HEK293T (cell line): ENCODE results near the gene SRI.
"Not testable (repeated sequence)": the region's sequence is repeated elsewhere in the genome, so short reads cannot be mapped to it uniquely, and the experiment has no call there.

Experiments used
- CTCF ChIA-PET: fragments of 350-600 bp; formaldehyde crosslinking; extraction: SDS; loops from one replicate; lab custom pipeline; 2021; ENCODE audit warnings: antibody characterized with exemption, inconsistent platforms; lab: Yijun Ruan, JAX
- POLR2A ChIA-PET: fragments of 350-600 bp; formaldehyde crosslinking; extraction: SDS; loops from one replicate; lab custom pipeline; 2020; ENCODE audit warnings: antibody characterized with exemption, inconsistent platforms; lab: Yijun Ruan, JAX
- DNase-seq: peaks from one replicate; pipeline ENCODE4 v3.0.0; 2012; ENCODE audit warnings: mixed read lengths; ENCODE audit errors: extremely low spot score
- ARNT ChIP-seq: fragments of 450-650 bp; IDR thresholded peaks from 2 replicates; pipeline ENCODE4 v1.6.1; 2017; ENCODE audit warnings: mild to moderate bottlenecking
- BHLHE40 ChIP-seq: fragments of 450-650 bp; IDR thresholded peaks from 2 replicates; pipeline ENCODE4 v1.6.1; 2016; ENCODE audit warnings: mild to moderate bottlenecking, moderate library complexity, borderline replicate concordance
- CTBP1 ChIP-seq: fragments of 450-650 bp; IDR thresholded peaks from 2 replicates; pipeline ENCODE4 v1.6.1; 2016; ENCODE audit warnings: borderline replicate concordance
- ELF4 ChIP-seq: fragments of 450-650 bp; IDR thresholded peaks from 2 replicates; pipeline ENCODE4 v1.6.1; 2017; ENCODE audit warnings: antibody characterized with exemption
- FOXA1 ChIP-seq: fragments of 450-650 bp; IDR thresholded peaks from 2 replicates; pipeline ENCODE4 v1.6.1; 2016; ENCODE audit warnings: mild to moderate bottlenecking
- FOXK2 ChIP-seq: fragments of 450-650 bp; IDR thresholded peaks from 2 replicates; pipeline ENCODE4 v1.6.1; 2016; ENCODE audit warnings: mild to moderate bottlenecking
- FOXM1 ChIP-seq: fragments of 450-650 bp; IDR thresholded peaks from 2 replicates; pipeline ENCODE4 v1.6.1; 2017; ENCODE audit warnings: mild to moderate bottlenecking, borderline replicate concordance
- HDGF ChIP-seq: fragments of 450-650 bp; IDR thresholded peaks from 2 replicates; pipeline ENCODE4 v1.6.1; 2017; ENCODE audit warnings: antibody characterized with exemption, borderline replicate concordance
- L3MBTL2 ChIP-seq: fragments of 450-650 bp; conservative IDR thresholded peaks from 2 replicates; pipeline ENCODE4 v1.6.1; 2016; ENCODE audit warnings: mild to moderate bottlenecking
- LEF1 ChIP-seq: fragments of 450-650 bp; IDR thresholded peaks from 2 replicates; pipeline ENCODE4 v1.6.1; 2017; ENCODE audit warnings: mild to moderate bottlenecking, borderline replicate concordance
- NFRKB ChIP-seq: fragments of 450-650 bp; IDR thresholded peaks from 2 replicates; pipeline ENCODE4 v1.6.1; 2016; ENCODE audit warnings: mild to moderate bottlenecking, moderate library complexity
- SP1 ChIP-seq: fragments of 450-650 bp; IDR thresholded peaks from 2 replicates; pipeline ENCODE4 v1.6.1; 2017
- SUZ12 ChIP-seq: fragments of 450-650 bp; IDR thresholded peaks from 2 replicates; pipeline ENCODE4 v1.6.1; 2016; ENCODE audit warnings: mild to moderate bottlenecking
- TARDBP ChIP-seq: fragments of 450-650 bp; IDR thresholded peaks from 2 replicates; pipeline ENCODE4 v1.6.1; 2016
- ZNF384 ChIP-seq: fragments of 450-650 bp; IDR thresholded peaks from 2 replicates; pipeline ENCODE4 v1.6.1; 2016
- TF ChIP-seq, protein P1 (sequence below): fragments of 450-650 bp; IDR thresholded peaks from 2 replicates; pipeline ENCODE4 v1.6.1; 2016

SRI gene

DNA sequence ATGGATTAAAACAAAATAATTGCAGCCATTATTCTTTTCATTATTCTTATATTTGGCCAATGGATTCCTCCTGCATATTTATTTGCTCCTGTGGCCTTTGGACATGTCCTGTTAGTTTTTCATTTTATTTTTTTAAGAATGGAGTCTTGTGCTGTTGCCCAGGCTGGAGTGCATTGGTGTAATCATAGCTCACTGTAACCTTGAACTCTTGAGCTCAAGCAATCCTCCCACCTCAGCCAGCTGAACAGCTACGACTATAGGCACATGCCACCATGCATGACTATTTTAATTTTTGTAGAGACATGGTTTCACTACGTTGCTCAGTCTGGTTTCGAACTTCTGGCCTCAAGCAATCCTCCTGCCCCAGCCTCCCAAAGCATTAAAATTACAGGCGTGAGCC lies 42.7 kb upstream of the SRI start:
- no peak for DNase-seq
- CTCF ChIA-PET, result no interaction called here

DNA sequence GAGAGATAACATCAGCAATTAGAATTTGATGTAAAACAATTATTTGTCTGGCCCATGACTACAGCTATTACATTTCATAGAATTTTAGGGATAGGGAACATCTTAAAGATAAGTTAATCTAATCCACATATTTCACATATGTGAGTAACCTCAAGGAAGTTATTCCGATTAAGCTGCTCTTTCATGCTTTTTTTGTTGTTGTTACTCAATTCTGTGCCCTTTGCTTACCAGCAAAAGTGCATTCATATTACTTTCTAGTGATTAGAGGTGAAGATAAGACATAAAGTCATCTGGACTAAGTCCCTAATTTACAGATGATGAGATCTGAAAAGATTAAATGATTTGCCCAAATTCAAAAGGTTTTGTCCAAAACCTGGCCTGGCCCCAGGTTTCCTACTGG lies 40.9 kb upstream of the SRI start:
- no peak for TF ChIP-seq LEF1
- TF ChIP-seq NFRKB, result no peak
- TF ChIP-seq ELF4, result no peak
- TF ChIP-seq, protein P1, sequence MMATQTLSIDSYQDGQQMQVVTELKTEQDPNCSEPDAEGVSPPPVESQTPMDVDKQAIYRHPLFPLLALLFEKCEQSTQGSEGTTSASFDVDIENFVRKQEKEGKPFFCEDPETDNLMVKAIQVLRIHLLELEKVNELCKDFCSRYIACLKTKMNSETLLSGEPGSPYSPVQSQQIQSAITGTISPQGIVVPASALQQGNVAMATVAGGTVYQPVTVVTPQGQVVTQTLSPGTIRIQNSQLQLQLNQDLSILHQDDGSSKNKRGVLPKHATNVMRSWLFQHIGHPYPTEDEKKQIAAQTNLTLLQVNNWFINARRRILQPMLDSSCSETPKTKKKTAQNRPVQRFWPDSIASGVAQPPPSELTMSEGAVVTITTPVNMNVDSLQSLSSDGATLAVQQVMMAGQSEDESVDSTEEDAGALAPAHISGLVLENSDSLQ, result no peak
- TF ChIP-seq L3MBTL2, result no peak
- TF ChIP-seq FOXK2, result no peak
- ChIA-PET POLR2A (no interaction called here), CTCF (no interaction called here)
- DNase-seq, result no peak

More for the DNA sequence above, 42.7 kb upstream of the SRI start:
- TF ChIP-seq FOXK2 (no peak), ELF4 (no peak), SUZ12 (no peak), CTBP1 (no peak), ARNT (no peak), TARDBP (no peak), ZNF384 (no peak), L3MBTL2 (no peak), NFRKB (no peak), BHLHE40 (no peak), LEF1 (no peak)
- TF ChIP-seq, protein P1, result no peak
- POLR2A ChIA-PET, result no interaction called here

DNA sequence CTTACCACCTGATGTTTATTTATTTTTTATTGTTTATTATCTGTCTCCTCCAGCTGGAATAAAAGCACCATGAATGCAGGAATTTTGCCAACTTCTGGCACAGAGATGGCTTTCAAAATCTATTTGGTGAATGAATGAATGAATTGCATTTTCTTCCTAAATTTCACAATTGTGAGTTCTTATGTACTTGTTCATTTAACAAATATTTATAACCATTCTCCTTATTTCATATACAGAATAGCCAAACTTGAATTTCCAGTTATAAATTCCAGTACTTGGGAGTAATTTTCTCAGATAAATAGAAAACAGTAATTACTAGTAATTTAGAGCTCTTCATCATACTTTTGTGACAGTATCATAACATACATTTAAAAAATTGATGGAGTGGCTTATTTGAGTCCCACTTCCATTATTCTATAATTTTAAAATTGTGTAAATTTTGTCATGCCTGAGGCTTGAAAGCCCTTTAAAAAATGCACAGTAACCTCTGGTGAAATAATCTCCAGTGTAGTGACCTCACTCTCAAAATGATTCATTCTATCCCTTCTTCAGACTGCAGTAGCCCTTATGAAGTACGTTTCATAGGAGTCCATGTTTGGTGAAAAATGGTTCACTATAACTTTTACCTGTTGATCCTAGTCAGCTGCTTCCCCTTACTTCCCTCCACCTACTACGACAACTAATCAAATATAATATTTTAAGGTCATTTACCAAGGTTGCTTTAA lies 40.0 kb upstream of the SRI start:
- DNase-seq, result no peak
- CTCF ChIA-PET, result no interaction called here
- POLR2A ChIA-PET, result no interaction called here
- TF ChIP-seq ELF4 (no peak), LEF1 (no peak)

DNA sequence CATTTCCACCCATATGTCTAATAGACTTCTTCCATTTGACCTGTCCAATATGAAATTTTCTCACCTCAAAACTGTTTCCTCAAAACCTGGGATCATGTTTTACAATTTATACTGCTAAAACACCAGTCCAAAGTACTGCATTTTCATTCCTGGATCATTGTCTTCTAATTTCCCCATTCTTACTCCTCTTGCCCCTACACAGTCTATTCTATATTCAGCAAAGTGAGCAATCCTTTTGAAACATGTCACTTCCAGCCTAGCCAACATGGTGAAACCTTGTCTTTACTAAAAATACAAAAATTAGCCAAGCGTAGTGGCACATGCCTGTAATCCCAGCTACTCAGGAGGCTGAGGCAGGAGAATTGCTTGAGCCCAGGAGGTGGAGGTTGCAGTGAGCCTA lies 38.5 kb upstream of the SRI start:
- DNase-seq, POLR2A ChIA-PET: not testable (repeated sequence)
- CTCF ChIA-PET, result interaction anchor here (0.7 kb wide), 1 partner anchor 40 kb away, joined by 4 read pairs; no protein-coding TSS in a partner anchor

DNA sequence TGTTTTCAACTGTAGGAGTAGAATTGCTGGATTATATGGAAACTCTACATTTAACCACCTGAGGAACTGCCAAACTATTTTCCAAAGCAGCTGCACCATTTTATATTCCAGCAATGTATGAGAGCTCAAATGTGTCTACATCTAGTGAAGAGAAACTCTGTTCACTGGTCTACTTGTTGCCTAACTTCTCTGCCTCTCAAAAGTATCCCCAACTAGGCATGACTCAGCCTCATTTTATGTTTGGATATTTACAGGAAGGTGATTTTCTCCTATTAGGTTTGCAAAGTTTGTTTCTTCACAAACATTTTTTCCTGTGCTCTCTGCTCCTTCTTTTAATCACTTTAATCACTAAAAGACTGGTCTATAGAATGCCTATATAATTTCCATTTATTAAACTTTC lies 37.1 kb upstream of the SRI start:
- POLR2A ChIA-PET, result no interaction called here
- TF ChIP-seq HDGF, result no peak
- no peak for TF ChIP-seq ZNF384
- no peak for TF ChIP-seq ARNT
- TF ChIP-seq FOXA1, result no peak
- no peak for TF ChIP-seq FOXK2
- TF ChIP-seq LEF1, result no peak
- CTCF ChIA-PET, result no interaction called here
- no peak for DNase-seq

DNA sequence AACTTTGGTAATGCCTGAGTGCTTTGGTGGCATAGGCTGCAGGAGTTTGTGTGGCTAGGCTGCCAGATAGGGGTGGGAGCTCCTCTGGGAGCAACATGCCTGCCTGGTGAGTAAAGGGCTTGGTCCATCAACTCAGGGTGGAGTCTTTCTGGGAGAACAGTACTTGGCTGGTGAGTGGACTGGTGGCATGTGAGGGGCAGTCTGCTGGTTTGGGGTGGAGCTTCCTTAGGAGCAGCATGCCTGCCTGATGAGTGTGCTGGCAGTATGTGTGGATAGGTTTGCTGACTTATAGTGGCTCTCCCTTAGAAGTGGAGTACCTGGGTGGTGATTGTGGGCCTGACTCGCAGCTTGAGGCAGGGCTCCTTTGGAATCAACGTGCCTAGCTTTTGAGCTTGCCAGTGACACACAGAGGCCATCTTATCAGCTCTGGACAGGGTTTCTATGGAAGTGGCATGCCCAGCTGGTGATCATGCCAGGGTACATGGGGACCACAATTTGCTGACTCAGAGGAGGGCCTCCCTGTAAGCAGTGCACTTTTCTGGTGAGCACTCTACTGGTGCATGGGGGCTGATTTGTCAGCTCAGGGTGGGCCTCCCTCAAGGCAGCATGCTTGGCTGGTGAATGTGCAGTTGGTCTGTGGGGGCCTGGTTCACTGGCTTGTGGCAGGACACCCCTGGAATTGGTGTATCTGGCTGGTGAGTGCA lies 35.0 kb upstream of the SRI start:
- CTCF ChIA-PET, result no interaction called here
- no peak for TF ChIP-seq FOXA1
- TF ChIP-seq SUZ12, result no peak
- TF ChIP-seq ARNT, result no peak
- no peak for TF ChIP-seq TARDBP
- no peak for TF ChIP-seq ELF4
- TF ChIP-seq SP1, result no peak
- no peak for TF ChIP-seq ZNF384
- TF ChIP-seq CTBP1, result no peak
- no peak for TF ChIP-seq LEF1
- TF ChIP-seq NFRKB, result no peak
- TF ChIP-seq L3MBTL2, result no peak
- TF ChIP-seq BHLHE40, result no peak
- TF ChIP-seq, protein P1, result no peak
- no peak for TF ChIP-seq FOXM1
- no peak for TF ChIP-seq FOXK2
- no peak for TF ChIP-seq HDGF
- DNase-seq, result no peak
- POLR2A ChIA-PET, result no interaction called here

DNA sequence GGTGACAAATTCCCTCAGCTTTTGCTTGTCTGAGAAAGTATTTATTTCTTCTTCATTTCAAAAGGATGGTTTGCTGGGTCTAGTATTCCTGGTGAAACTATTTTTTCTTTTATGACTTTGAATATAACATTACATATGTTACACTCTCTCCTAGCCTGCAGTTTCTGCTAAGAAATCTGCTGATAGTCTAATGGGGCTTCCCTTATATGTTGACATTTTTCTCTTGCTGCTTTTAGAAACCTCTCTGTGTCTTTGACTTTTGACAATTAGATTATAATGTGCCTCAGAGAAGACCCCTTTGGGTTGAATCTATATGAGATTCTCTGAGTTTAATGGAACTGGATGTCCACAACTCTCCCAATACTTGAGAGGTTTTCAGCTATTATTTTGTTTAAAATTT lies 33.8 kb upstream of the SRI start:
- CTCF ChIA-PET, result no interaction called here
- POLR2A ChIA-PET, result no interaction called here
- no peak for TF ChIP-seq FOXA1
- TF ChIP-seq CTBP1, result no peak
- TF ChIP-seq ELF4, result no peak
- TF ChIP-seq TARDBP, result no peak
- no peak for TF ChIP-seq FOXM1
- TF ChIP-seq FOXK2, result no peak
- TF ChIP-seq SUZ12, result no peak
- TF ChIP-seq SP1, result no peak
- TF ChIP-seq NFRKB, result no peak
- TF ChIP-seq ZNF384, result no peak
- no peak for TF ChIP-seq HDGF
- no peak for TF ChIP-seq BHLHE40
- no peak for TF ChIP-seq ARNT
- no peak for TF ChIP-seq L3MBTL2
- TF ChIP-seq, protein P1, result no peak
- no peak for TF ChIP-seq LEF1
- DNase-seq, result no peak
